ENCODE results near the gene NANOS2. TPM values are rescaled to one million over a fixed set of nuclear protein-coding genes. Genes with fewer than 3 reads are reported as not detected.

The NANOS2 gene
- total and polyA plus RNA-seq, 2 of the 4 experiments (the other 2 are of a cell fraction) = not detected

DNA sequence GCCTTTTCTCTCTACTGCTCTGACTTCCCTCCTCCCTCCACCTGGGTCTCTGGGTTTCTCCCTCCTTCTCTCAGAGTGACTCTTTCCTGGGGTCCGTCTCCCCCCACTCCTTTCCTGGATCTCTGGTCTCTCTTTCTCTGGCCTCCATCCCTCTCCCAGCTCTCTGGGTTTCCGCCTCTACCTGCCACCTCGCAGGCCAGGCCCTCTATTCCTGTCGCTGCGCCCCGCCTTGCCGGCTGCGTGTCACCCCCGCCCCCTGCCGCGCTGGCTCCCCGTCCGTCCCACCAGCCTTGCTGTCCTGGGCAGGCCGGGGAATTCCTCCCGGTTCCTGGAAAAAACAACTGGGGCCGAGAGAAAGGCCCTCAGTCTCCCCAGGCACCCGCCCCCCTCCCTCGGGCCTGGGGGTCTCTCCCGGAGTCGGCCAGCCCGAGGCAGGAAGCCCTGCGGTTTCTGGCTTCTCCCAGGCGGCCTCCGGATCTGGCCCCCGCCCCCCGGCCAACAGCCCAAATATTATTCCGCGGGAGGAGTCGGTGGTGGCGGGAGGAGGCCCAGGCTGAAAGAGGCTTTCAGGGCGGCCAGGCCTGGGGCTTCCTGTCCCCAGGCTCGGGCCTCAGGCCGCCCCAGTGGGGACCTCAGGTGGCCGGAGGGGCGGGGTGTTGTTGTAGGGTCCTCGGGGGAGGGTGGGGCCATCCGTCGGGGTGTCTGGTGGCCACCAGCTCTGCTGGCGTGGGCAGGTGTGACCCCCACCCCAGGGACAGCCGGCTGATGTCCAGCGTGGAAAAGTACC is 38.0 kb downstream of the NANOS2 start:
- in situ Hi-C loops (cut with MboI; ENCODE audit: low sequenced_read_pairs) = no loop called here
- Histone ChIP-seq H3K4me3 (ENCODE audit: insufficient read depth, low read depth, low read length) (no peak overlapping the region), H3K18ac (ENCODE audit: low read depth, low read length) (0 out of 2 replicates have a peak overlapping the region, but pooled peaks have one; percentile 26), H4K91ac (ENCODE audit: insufficient read depth, low read depth, low read length) (peak overlapping the region; percentile 32; the same call in 1 of the 2 replicates), H2BK120ac (ENCODE audit: low read depth, low read length) (peak overlapping the region; percentile 19; the same call in 1 of the 2 replicates), H3K56ac (ENCODE audit: extremely low read depth, insufficient read depth, low read length) (no peak overlapping the region), H3K4me1 (ENCODE audit: control insufficient read depth, insufficient read depth, low read length) (peaks cover 4% of the 10 kb centered on the region; the same call in 1 of the 2 replicates), H3K9me3 (ENCODE audit: control insufficient read depth, insufficient read depth, low read length) (no peaks in the 10 kb centered on the region), H3K23ac (ENCODE audit: low read depth, low read length) (no peak overlapping the region), H3K36me3 (ENCODE audit: control insufficient read depth, insufficient read depth, low read length) (no peaks in the 10 kb centered on the region), H3K9me1 (ENCODE audit: insufficient read depth, low read length) (no peaks in the 10 kb centered on the region), H3K27me3 (ENCODE audit: control insufficient read depth, insufficient read depth, low read length) (peaks cover 28% of the 10 kb centered on the region), H2BK20ac (ENCODE audit: low read depth, low read length) (no peak overlapping the region), H3K14ac (replicated peaks; ENCODE audit: low read depth, low read length) (no peak overlapping the region), H3K27ac (ENCODE audit: insufficient read depth, low read length) (no peak overlapping the region), H3K9ac (ENCODE audit: low read depth, low read length) (peak overlapping the region; percentile 38; the same call in 1 of the 2 replicates), H4K8ac (ENCODE audit: low read depth in 2 of 2, low read length in 2 of 2) (peak overlapping the region; percentile 70 to 82; a peak in 3 of 4 replicates), H2AFZ (replicated peaks; ENCODE audit: low read length, poor library complexity) (peak overlapping the region; percentile 90), H4K20me1 (ENCODE audit: insufficient read depth, low read length) (no peaks in the 10 kb centered on the region), H3K4ac (ENCODE audit: low read depth, low read length) (peak overlapping the region; percentile 83), H2AK5ac (ENCODE audit: low read depth, low read length) (no peak overlapping the region), H2AK9ac (replicated peaks; ENCODE audit: low read depth, low read length, poor library complexity) (peak overlapping the region; percentile 72), H2BK5ac (ENCODE audit: low read depth, low read length, poor library complexity, severe bottlenecking) (no peak overlapping the region), H2BK15ac (ENCODE audit: low read depth, low read length) (0 out of 3 replicates have a peak overlapping the region, but pooled peaks have one; percentile 2), H3K4me2 (ENCODE audit: low read depth, low read length) (no peak overlapping the region), H3K79me1 (ENCODE audit: low read depth in 1 of 2, low read length in 2 of 2) (no peaks in the 10 kb centered on the region), H4K5ac (ENCODE audit: low read depth, low read length) (peak overlapping the region; percentile 87; the same call in 1 of the 2 replicates)
- DNase-seq (peak; percentile 16), ATAC-seq (ENCODE audit: low read depth) (peak; percentile 68)
- dilution Hi-C loops (cut with HindIII; ENCODE audit: low sequenced_read_pairs, unreplicated experiment) = no loop called here
- TF ChIP-seq CHD1 (IDR thresholded peaks at IDR 0.05; ENCODE audit: low read depth, low read length) (no peak), MAZ (IDR thresholded peaks at IDR 0.05; ENCODE audit: borderline replicate concordance, low read depth, low read length) (peak; percentile 28; the same call in 1 of the 2 replicates)
- CTCF ChIA-PET = no interaction called here
- intact Hi-C loops (cut with micrococcal nuclease) = no loop called here
- BruUV-seq (replicated peaks) = no TSS peak
- POLR2A ChIA-PET (ENCODE audit: unreplicated experiment) = no interaction called here
- 25% methylated on average over 14 of the region's 41 CpGs; no CpG with 5 or more reads in 1 of the 2 experiments for WGBS, 2 experiments (ENCODE audit: extremely low coverage in 2 of 2, insufficient read length in 1 of 2)
